HG03066 (cell line): ENCODE data around the gene IBA57.
"Not testable (repeated sequence)": the region's sequence is repeated elsewhere in the genome, so short reads cannot be mapped to it uniquely, and the experiment has no call there.

ENCODE experiments used
- ATAC-seq: cut with Tn5 transposase; IDR thresholded peaks from one replicate; pipeline ENCODE4 v1.9.1; 2021; ENCODE audit warnings: low read depth; ENCODE audit not compliant: unreplicated experiment

IBA57 gene

DNA sequence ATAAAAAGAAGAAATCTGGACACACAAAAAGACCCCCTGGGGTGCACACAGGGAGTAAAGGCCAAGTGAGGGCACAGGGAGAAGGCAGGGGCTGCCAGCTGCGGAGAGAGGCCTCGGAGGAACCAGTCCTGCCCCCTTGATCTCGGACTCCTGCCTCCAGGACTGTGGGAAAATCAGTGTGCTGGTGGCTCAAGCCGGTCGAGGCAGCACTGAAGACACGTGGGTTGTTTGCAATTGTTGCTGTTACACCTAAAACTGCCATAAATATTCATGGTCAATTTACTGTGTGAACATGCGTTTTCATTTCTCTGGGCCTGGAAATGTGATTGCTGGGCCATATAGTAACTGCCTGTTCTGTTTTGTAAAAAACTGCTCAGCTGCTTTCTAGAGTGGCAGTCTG lies 18.5 kb downstream of the IBA57 start:
- ATAC-seq, result no peak

DNA sequence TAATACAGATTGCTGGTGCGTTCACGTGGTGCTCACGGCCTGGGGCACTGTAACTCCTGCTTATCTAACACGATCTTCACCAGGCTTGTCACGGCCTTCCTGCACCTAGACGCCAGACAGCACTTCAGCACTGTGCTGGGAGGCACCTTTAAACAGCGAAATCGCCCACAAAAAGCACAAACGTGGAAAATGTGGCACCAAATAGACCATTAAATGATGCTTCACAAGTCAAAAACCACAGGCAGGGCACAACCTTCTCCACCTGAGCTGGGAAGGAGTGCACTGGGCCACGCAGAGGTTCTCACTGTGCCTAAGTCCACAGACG lies 20.0 kb downstream of the IBA57 start:
- ATAC-seq, result no peak

DNA sequence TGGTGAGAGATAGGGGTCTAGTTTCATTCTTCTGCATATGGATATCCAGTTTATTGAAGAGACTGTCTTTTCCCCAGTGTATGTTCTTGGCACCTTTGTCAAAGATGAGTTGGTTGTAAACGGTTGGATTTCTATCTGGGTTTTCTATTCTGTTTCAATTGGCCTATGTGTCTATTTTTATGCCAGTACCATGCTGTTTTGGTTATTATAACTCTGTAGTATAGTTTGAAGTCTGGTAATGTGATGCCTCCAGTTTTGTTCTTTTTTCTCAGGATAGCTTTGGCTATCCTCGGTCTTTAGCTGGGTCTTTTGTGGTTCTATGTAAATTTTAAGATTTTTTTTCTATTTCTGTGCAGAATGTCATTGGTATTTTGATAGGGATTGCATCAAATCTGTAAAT lies 22.6 kb downstream of the IBA57 start:
- ATAC-seq, result not testable (repeated sequence)

DNA sequence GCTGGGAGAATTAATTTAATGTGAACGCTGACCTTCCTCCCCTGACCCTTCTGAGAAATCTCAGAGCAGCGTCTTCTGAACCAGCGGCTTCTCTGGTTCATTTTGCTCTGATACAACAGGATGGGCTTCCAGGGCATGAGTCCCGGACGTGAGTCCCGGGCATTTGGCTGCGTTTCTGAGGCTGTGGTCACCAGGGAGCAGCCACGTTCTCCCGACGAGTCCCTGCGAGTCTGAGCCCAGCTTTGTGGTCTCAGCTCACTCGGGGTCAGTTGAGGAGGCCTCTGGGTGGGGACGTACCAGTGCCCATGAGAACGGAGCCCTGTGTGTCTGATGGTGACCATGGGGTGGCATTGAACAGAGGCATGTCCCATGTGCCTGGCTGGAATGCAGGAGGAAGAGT lies 24.6 kb downstream of the IBA57 start:
- ATAC-seq, result no peak

DNA sequence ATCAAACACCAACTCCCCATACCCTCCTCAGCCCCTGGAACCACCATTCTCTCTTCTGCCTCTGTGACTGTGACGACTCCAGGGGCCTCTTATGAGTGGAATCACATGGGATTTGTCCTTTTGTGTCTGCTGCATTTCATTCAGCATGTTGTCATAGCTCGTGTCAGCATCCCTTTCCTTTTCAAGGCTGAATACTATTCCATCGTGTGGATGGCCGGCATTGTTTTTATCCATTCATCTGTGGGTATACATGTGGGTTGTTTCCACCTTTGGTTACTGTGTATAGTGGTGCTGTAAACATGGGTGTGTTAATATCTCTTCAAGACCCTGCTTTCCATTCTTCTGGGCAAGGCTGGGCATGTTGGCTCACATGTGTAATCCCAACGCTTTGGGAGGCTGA lies 25.2 kb downstream of the IBA57 start:
- no peak for ATAC-seq

DNA sequence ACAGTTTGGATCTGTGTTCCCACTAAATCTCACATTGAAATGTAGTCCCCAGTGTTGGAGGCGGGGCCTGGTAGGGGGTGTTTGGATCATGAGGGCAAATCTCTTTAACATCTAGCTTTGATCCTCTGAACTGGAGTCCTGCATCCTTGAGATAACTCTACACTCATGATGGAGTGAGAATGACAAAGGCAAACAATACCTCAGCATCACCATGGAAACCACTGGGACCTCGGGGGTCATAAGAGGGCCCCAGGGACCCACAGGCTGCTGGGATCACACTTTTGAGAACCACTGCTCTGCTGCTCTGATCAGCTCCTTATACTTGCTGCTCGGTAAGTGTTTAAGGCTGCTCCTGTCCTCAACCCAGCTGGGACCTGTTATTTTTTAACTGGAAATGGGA lies 28.8 kb downstream of the IBA57 start:
- ATAC-seq, result no peak

DNA sequence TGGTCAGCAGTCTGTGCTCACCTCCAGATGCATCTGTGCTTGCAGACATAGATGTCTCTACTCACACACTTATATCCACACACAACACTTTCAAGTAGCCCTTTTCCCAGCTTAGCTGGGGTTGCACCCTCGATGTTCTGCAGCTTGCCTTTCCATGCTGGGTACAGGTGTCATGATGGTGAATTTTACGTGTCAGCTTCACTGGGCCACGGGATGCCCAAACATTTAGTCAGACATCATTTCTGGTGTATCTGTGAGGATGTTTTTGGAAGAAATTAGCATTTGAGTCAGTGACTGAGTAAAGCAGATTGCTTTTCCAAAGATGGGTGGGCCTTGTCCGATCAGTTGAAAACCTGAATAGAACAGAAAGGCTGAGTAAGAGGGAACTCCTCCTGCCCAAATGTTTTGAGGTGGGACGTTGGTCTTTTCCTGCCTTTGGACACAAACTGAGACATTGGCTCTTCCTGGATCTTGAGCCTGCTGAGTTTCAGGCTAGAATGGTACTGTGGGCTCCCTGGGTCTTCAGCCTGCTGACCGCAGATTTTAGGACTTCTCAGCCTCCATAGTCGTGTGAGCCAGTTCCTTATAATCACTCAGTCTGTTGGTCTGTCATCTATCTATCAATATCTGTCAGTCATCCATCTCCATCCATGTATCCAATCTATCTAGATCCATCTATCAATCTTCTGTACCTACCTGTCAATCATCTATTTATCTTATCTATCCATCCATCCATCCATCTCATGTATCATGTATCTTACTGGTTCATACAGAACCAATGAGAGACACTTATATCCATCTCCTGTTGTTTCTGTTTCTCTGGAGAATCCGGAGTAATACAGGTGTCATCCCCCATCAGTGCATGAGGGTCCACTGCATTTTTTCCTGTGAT lies 29.6 kb downstream of the IBA57 start:
- ATAC-seq, result no peak

DNA sequence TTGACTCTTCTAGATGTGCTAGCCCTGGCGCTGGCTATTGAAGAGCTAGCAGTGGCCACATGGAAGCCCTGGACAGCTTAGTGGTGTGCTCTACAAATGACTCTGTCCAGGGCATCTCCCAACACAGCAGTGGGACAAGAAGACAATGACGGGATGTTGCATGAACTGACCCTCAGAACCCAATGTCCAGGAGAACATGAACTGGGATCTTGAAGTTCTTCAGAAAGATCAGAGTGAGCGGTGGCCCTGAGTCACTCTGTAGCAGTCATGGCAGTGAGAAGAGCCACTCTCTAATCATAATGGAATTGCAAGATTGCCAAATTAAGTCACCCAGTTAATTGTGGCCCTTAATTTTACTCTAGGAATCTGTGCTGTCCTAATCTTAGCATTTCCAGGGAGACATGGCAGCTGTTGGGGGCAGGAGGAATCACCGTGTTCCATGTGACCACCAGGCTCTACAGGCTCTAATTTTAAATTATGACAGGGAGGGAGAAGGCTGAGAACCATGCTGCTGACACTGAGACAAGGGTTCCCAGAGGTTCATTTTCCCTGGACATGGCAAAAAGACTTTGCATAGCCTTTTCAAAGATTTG lies 32.0 kb downstream of the IBA57 start:
- no peak for ATAC-seq

DNA sequence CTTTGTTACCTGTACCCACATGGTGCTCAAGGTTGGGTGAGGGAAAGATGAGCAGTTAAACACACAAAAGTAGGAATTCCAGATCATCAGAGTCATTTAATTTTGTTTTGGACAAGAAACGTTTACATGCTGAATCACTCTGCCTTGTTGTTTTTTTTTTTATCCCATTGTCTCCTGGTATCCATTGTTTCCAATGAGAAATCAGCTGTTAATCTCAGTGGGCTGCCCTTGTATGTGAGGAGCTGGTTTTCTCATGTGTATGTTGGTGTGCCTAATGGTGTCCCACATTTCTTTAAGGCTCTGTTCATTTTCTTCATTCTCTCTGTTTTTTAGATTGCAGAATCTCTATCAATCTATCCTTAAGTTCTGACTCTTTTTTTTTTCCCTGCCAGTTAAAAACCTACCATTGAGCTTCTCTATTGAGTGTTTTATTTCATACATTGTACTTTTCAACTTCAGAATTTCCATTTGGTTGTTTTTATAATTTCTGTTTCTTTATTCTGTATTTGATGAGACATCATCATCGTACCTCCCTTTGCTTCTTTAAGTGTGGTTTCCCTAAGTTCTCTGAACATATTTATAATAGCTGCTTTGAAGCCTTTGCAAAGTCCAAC lies 33.5 kb downstream of the IBA57 start:
- ATAC-seq, result no peak

DNA sequence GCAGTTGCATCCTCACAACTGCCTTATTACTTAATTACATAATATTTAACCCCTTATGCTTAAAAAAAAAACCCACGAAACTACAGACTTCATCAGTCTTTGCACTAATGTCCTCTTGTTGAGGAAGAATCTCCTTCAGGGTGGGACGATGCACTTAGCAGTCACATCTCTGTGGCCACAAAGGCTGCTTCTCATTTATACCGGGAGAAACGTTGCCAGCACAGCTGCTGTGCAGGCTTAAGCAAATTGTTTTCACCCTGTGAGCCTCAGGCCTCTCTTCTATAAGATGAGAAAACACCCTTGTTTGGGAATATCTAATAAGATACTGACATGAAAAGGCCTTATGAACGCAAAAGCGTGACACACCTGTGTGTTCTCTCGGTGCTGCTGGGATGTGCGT lies 39.4 kb downstream of the IBA57 start:
- ATAC-seq, result no peak

DNA sequence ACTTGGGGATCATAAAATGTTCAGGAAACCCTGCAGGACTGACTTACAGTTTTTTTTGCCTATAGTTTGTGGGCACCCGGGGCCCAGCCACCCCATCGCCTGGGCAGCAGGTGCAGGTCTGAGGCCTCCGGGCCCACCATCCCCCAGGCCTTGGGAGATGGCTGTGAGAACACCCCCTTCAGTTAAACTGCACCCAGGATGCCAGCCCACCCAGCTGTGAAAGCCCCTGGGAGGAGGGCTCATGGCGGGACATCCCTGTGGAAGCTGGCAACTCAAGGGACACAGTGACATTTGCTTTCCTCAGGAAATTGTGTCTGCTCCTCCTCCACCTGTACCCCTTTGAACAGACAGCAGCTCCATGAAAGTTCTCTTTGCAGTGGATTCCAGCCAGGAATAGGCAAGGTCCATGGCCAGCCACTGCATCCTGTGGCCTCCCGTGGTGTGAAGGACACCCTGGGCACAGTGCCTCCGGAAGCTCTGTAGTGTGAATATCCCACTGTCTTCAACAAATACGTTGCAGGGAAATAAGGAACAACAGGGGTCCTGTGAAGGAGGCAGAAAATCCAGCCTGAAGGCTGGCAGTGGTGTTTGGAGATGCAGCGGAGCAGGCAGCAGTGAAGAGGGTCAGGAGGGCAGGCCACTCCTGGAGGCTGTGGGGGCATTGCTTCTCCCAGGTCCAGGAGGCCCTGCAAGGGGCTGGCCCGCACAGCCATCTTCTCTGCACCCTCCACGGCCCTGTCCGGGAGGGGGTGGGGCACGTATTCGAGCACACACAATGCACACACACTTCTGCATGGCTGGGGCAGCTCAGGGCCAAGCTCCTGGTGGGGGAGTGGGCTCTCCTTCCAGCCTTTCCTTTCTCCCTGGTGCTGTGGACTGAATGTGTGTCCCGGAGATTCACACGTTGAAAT lies 40.2 kb downstream of the IBA57 start:
- ATAC-seq, result no peak

DNA sequence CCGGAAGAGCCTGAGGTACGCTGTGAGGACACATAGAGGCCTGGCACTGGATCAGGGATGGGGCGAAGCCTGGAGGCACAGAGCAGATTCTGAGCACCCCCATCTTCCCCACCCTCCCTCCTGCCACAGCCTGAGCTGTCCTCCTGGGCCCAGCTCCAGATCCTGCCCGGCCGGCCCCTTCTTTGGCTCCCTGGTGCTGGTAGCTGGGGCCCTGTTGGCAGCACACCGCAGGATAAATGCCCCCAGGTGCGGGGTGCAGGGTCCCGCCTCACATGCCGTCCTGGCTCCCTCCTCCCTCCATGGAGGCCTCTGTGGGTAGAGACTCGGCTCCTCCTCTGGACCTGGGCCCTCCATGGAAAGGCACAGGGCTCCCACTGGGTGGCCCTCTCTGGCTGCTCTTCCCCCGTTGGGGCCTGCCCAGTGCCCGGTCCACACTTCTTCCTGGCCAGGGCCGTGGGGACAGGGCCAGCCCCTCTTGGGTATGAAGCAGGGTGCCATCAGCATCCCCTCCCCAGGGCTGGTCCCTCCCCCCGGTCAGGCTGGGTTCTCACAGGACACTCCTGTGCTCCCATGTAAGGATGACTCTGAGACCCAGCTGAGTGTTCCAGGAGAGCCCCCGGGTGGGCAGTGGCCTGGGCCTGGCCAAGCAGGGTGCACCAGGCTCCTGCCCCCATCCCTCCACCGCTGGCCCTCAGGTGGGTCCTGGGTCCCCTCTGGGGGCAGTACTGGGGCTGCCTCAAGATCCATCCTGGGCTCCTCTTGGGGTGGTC lies 41.2 kb downstream of the IBA57 start:
- ATAC-seq, result no peak

DNA sequence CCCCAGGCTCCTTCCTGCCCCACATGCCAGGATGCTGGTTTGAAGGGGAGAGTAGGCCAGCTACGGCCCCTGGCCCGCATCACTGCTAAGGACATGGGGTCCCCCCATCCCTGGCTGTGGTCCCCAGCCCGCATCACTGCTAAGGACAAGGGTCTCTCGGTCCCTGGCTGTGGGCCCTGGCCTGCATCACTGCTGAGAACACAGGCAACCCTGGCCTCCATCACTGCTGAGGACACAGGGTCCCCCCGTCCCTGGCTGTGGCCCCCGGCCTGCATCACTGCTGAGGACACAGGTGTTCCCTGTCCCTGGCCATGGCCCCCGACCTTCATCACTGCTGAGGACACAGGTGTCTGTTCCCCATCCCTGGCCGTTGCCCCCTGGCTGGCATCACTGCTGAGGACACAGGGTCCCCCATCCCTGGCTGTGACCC lies 41.8 kb downstream of the IBA57 start:
- no peak for ATAC-seq

DNA sequence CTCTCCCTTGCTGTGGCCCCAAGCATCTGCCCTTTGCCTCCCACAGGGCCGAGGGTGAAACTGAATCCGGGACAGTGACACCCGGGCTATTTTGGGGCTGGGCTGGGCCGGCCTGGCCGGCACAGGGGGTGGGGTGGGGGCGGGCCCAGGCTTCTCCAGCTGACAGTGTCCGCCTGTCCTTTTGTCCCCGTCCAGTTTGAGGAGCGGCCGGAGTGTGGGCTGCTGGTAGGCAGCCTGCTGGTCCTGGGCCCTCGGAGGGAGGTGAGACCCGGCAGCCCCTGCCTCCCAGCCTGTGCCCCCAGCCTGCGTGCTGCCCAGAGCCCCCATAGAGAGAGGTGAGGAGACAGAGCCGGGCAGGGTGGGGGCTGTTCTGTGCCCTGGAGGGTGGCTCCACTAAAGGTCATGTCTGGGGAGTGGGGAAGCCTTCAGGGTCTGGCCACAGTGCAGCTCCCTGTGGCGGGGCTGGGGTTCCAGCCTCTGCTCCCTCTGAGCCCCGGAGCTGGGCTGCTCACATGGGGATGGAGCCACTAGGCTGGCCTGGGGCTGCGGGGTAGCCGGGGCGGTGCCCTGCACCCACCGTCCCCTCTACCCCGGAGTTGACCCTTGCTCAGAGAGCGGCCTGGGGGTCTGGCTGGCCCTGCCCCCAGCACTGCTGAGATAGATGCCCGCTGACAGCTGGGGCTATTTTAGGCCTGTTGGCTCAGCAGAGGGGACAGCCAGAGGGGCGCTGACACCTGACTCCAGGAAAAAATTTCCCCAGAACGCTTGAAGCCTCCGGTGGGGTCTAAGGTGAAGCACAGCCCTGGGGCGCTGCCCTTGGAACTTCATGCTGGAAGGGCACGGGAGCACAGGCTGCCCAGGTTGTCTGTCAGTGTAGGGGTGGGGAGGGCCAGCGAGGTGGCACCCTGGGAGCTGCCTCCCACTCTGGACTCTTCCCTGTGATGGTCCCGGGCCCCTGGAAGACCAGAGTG lies 42.5 kb downstream of the IBA57 start, which contains the start of gene OBSCN:
TSS of gene OBSCN (plus strand) at position 194 of the 971 bp plus-strand sequence. CDS start 3,740 bp downstream, outside the sequence.
- no peak for ATAC-seq

DNA sequence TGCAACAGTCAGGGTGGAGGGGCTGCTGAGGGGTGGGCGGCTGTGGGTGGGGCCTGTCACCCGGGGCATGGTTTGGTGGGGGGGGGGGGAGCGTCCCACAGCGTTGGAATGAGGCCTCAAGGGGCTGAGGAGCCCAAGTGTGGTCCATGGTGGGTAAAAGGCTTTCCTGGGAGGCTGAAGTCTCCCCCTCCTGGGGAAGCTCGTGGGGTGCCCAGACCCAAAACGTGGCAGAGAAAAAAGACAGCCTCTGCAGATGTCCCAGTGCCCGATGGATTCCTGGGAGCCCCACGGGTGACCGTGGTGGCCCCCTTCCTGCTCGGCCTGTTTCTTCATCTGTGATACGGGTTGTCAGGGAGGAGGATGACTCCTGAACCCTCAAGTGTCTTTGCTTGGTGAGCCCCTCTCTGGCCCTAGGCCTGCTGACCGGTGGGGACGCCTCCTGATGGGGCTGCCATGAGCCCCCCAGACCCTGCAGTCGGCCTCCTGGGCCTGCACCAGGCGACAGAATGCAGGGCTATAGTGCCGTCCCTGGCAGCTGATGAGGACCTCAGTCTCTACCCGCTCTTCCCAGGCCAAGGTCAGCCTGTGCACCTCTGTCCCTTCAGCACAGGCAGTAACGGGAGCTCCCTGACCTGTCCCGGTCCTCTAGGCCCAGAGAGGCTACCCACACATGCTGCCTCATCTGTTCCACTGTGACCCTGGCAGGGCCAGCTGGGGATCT lies 43.4 kb downstream of the IBA57 start:
- no peak for ATAC-seq

DNA sequence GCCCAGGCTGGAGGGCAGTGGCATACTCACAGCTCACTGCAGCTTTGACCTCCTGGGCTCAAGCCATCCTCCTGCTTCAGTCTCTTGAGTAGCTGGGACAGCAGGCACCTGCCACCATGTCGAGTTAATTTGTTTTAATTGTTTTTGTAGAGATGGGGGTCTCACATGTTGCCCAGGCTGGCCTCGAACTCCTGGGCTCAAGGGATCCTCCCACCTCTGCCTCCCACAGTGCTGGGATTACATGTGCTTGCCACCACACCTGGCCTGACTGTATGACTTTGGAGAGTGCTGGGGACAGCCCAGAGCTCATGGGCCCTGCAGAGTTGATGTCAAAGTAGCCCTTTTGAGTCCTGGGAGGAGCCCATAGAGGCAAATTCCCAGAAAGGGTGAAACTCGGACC lies 44.1 kb downstream of the IBA57 start:
- ATAC-seq, result no peak

DNA sequence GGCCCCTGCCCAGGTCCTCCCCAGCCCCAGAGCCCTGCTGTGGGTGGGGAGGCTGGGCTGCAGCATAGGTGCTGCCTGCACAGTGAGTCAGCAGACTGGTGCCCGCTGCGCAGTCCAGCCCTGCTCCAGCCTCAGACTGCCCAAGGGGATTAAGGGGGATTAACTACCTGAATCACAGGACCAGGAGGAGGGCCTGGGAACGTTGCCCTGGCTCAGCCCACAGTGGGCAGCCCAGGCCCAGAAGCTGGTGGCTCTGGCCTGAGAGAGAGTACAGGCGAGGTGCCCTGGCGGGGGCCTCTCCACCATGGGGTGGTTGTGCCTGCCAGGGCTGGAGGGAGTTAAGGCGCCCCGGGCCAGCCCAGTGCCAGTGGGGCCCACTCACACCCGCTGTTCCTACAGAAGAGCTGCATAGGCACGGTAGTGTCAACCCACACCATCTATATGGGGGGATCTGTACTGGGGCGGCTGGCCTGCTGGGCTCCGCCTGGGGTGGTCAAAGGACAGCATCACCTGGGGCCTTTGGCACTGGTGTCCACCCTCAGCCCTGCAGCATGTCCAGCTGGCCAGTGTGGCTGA lies 44.6 kb downstream of the IBA57 start:
- no peak for ATAC-seq
